Neural cell (in vitro differentiated cells): ENCODE results near the gene EDDM13. TPM values are rescaled to one million over a fixed set of nuclear protein-coding genes. Genes with fewer than 3 reads are reported as not detected.

Experiments used
- H2AFZ ChIP-seq: fragments of 200-600, 300-800 bp; sonication (generic), shearing (Covaris generic); 2 replicates; pipeline ENCODE4 v1.6.0; 2014; ENCODE audit warnings: low read depth, mild to moderate bottlenecking, antibody characterized with exemption, low read length, moderate library complexity
- H3F3A ChIP-seq: fragments of 200-600 bp; shearing (Covaris generic); 2 replicates; pipeline ENCODE4 v1.6.1; 2016; ENCODE audit warnings: mild to moderate bottlenecking, moderate library complexity, mixed read lengths, antibody characterized with exemption, low read length; ENCODE audit not compliant: insufficient read depth, poor library complexity, severe bottlenecking
- H3K27ac ChIP-seq: fragments of 200-600, 300-800 bp; sonication (generic), shearing (Covaris generic); 2 replicates; pipeline ENCODE4 v1.5.1; 2014; ENCODE audit warnings: mild to moderate bottlenecking, low read length, moderate library complexity
- H3K27me3 ChIP-seq: fragments of 300-800, 200-600 bp; sonication (generic), shearing (Covaris generic); 2 replicates; pipeline ENCODE4 v1.6.0; 2014; ENCODE audit warnings: mild to moderate bottlenecking, low read depth, low read length, moderate library complexity; ENCODE audit not compliant: insufficient read depth
- H3K36me3 ChIP-seq: fragments of 300-800, 200-600 bp; sonication (generic), shearing (Covaris generic); 2 replicates; pipeline ENCODE4 v1.5.1; 2014; ENCODE audit warnings: mild to moderate bottlenecking, antibody characterized with exemption, low read length, moderate library complexity; ENCODE audit not compliant: insufficient read depth
- H3K4me2 ChIP-seq: fragments of 300-800, 200-600 bp; sonication (generic), shearing (Covaris generic); 2 replicates; pipeline ENCODE4 v1.6.0; 2014; ENCODE audit warnings: mild to moderate bottlenecking, low read length
- H3K4me3 ChIP-seq: fragments of 300-800, 200-600 bp; sonication (generic), shearing (Covaris generic); 2 replicates; pipeline ENCODE4 v1.5.1; 2014; ENCODE audit warnings: mild to moderate bottlenecking, low read length, moderate library complexity
- H3K79me2 ChIP-seq: fragments of 200-600 bp; shearing (Covaris generic); replicated peaks from 2 replicates; pipeline ENCODE4 v1.6.0; 2014; ENCODE audit warnings: mild to moderate bottlenecking, low read length, moderate library complexity; ENCODE audit not compliant: insufficient read depth
- H3K9ac ChIP-seq: fragments of 300-800, 200-600 bp; sonication (generic), shearing (Covaris generic); 2 replicates; pipeline ENCODE4 v1.6.1; 2016; ENCODE audit warnings: mild to moderate bottlenecking, low read length, mixed read lengths
- H3K9me2 ChIP-seq: fragments of 200-600 bp; shearing (Covaris generic); 2 replicates; pipeline ENCODE4 v1.6.1; 2016; ENCODE audit warnings: mild to moderate bottlenecking, low read length, mixed read lengths; ENCODE audit not compliant: insufficient read depth
- H3K9me3 ChIP-seq: fragments of 200-600, 300-800 bp; sonication (generic), shearing (Covaris generic); 2 replicates; pipeline ENCODE4 v1.6.1; 2016; ENCODE audit warnings: mild to moderate bottlenecking, mixed run types, low read length, moderate library complexity, mixed read lengths
- H4K20me1 ChIP-seq: fragments of 200-600 bp; shearing (Covaris generic); 2 replicates; pipeline ENCODE4 v1.6.1; 2016; ENCODE audit warnings: mild to moderate bottlenecking, mixed run types; ENCODE audit not compliant: insufficient read depth
- EP300 ChIP-seq: fragments of 450-650 bp; conservative IDR thresholded peaks from 2 replicates; pipeline ENCODE4 v1.6.1; 2014; ENCODE audit warnings: antibody characterized with exemption, mild to moderate bottlenecking, moderate library complexity; ENCODE audit not compliant: poor library complexity, severe bottlenecking
- EZH2 ChIP-seq: fragments of 200-600, 300-800 bp; shearing (Covaris generic), sonication (generic); IDR thresholded peaks from 2 replicates; pipeline ENCODE4 v1.6.1; 2014; ENCODE audit warnings: antibody characterized with exemption, low read length, borderline replicate concordance, mild to moderate bottlenecking; ENCODE audit not compliant: insufficient read depth, poor library complexity, severe bottlenecking
- MXI1 ChIP-seq: fragments of 450-650 bp; conservative IDR thresholded peaks from 2 replicates; pipeline ENCODE4 v1.6.1; 2014; ENCODE audit warnings: antibody characterized with exemption, mild to moderate bottlenecking; ENCODE audit not compliant: poor library complexity, severe bottlenecking
- POLR2AphosphoS5 ChIP-seq: IDR thresholded peaks from 2 replicates; pipeline ENCODE4 v1.6.1; 2012
- RAD21 ChIP-seq: fragments of 450-650 bp; conservative IDR thresholded peaks from 2 replicates; pipeline ENCODE4 v1.6.1; 2014; ENCODE audit warnings: antibody characterized with exemption, mild to moderate bottlenecking, moderate library complexity
- SMC3 ChIP-seq: fragments of 450-650 bp; conservative IDR thresholded peaks from 2 replicates; pipeline ENCODE4 v1.6.1; 2014; ENCODE audit warnings: antibody characterized with exemption, mild to moderate bottlenecking, moderate library complexity; ENCODE audit not compliant: poor library complexity
- TAF1 ChIP-seq: IDR thresholded peaks from 2 replicates; pipeline ENCODE4 v1.6.1; 2012; ENCODE audit warnings: low read depth
- polyA plus RNA-seq: library from polyadenylated mRNA; depleted of rRNA; stranded (reverse); fragments of >200 nt; gene quantifications from 2 replicates; pipeline ENCODE4 v1.2.3, GENCODE V29; 2014
- TF ChIP-seq, protein P1 (sequence below): IDR thresholded peaks from 2 replicates; pipeline ENCODE4 v1.6.1; 2012; ENCODE audit warnings: borderline replicate concordance
- TF ChIP-seq, protein P2 (sequence below): fragments of 450-650 bp; IDR thresholded peaks from 2 replicates; pipeline ENCODE4 v1.5.1; 2014; ENCODE audit warnings: antibody characterized with exemption, mild to moderate bottlenecking, moderate library complexity; ENCODE audit not compliant: poor library complexity, severe bottlenecking

EDDM13 gene
- polyA plus RNA-seq, 1 donor from 2014 or later: not detected

DNA sequence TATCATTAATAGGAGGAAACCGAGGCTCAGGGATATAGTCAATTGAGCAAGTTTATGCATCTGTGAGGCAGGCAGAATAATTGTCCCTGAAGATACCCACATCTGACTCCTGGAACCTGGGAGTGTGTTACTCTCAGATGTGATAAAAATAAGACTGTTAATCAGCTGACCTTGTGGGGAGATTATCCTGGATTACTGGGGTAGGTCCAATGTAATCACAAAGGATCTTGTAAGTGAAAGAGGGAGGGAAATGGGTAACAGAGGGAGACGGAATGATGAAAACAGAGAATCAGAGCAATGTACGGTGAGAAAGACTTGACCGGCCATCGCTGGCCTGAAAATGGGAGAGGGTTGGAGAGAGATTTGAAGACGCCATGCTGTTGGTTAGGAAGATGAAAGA, 3.2 kb upstream of the EDDM13 start:
- H3F3A ChIP-seq: no peaks in the 10 kb centered on the region
- H3K9ac ChIP-seq: no peak overlapping the region
- TF ChIP-seq EZH2: no peak
- TF ChIP-seq RAD21: no peak
- TF ChIP-seq TAF1: no peak
- TF ChIP-seq, protein P1, sequence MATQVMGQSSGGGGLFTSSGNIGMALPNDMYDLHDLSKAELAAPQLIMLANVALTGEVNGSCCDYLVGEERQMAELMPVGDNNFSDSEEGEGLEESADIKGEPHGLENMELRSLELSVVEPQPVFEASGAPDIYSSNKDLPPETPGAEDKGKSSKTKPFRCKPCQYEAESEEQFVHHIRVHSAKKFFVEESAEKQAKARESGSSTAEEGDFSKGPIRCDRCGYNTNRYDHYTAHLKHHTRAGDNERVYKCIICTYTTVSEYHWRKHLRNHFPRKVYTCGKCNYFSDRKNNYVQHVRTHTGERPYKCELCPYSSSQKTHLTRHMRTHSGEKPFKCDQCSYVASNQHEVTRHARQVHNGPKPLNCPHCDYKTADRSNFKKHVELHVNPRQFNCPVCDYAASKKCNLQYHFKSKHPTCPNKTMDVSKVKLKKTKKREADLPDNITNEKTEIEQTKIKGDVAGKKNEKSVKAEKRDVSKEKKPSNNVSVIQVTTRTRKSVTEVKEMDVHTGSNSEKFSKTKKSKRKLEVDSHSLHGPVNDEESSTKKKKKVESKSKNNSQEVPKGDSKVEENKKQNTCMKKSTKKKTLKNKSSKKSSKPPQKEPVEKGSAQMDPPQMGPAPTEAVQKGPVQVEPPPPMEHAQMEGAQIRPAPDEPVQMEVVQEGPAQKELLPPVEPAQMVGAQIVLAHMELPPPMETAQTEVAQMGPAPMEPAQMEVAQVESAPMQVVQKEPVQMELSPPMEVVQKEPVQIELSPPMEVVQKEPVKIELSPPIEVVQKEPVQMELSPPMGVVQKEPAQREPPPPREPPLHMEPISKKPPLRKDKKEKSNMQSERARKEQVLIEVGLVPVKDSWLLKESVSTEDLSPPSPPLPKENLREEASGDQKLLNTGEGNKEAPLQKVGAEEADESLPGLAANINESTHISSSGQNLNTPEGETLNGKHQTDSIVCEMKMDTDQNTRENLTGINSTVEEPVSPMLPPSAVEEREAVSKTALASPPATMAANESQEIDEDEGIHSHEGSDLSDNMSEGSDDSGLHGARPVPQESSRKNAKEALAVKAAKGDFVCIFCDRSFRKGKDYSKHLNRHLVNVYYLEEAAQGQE: no peak
- no peak for TF ChIP-seq EP300
- TF ChIP-seq MXI1: no peak
- no peak for TF ChIP-seq SMC3
- TF ChIP-seq, protein P2, sequence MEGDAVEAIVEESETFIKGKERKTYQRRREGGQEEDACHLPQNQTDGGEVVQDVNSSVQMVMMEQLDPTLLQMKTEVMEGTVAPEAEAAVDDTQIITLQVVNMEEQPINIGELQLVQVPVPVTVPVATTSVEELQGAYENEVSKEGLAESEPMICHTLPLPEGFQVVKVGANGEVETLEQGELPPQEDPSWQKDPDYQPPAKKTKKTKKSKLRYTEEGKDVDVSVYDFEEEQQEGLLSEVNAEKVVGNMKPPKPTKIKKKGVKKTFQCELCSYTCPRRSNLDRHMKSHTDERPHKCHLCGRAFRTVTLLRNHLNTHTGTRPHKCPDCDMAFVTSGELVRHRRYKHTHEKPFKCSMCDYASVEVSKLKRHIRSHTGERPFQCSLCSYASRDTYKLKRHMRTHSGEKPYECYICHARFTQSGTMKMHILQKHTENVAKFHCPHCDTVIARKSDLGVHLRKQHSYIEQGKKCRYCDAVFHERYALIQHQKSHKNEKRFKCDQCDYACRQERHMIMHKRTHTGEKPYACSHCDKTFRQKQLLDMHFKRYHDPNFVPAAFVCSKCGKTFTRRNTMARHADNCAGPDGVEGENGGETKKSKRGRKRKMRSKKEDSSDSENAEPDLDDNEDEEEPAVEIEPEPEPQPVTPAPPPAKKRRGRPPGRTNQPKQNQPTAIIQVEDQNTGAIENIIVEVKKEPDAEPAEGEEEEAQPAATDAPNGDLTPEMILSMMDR: no peak
- TF ChIP-seq POLR2AphosphoS5: no peak
- H3K79me2 ChIP-seq: no peaks in the 10 kb centered on the region
- H3K9me3 ChIP-seq: no peaks in the 10 kb centered on the region
- H3K27me3 ChIP-seq: no peaks in the 10 kb centered on the region
- H3K27ac ChIP-seq: no peak overlapping the region
- no peaks in the 10 kb centered on the region for H4K20me1 ChIP-seq
- no peaks in the 10 kb centered on the region for H3K36me3 ChIP-seq
- no peak overlapping the region for H2AFZ ChIP-seq
- H3K4me2 ChIP-seq: no peak overlapping the region
- H3K4me3 ChIP-seq: no peak overlapping the region
- no peaks in the 10 kb centered on the region for H3K9me2 ChIP-seq

DNA sequence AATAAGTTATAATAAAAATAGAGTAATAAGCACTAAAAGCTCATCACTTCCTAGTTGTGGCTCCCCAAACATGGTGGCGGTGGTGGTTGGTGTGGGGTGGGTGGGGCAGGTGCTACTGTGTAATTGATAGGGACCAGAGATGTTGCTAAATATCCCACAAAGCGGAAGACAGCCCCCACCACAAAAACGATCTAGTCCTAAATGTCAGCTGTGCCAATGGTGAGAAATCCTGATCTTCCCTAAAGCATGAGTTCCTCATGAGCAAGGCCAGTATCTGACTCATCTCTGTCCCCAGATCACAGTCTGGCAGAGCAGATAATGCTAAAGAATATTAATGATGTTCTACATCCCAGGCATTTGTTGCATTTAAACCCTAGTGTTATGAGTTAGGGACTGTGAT, 1.9 kb upstream of the EDDM13 start:
- TF ChIP-seq EP300 (no peak), EZH2 (no peak), POLR2AphosphoS5 (no peak), MXI1 (no peak), RAD21 (no peak), TAF1 (no peak), SMC3 (no peak)
- TF ChIP-seq, protein P2: no peak
- TF ChIP-seq, protein P1: no peak
- H3K36me3 ChIP-seq: no peaks in the 10 kb centered on the region
- H4K20me1 ChIP-seq: no peaks in the 10 kb centered on the region
- no peaks in the 10 kb centered on the region for H3F3A ChIP-seq
- H2AFZ ChIP-seq: no peak overlapping the region
- H3K79me2 ChIP-seq: no peaks in the 10 kb centered on the region
- H3K9me2 ChIP-seq: no peaks in the 10 kb centered on the region
- no peak overlapping the region for H3K9ac ChIP-seq
- no peak overlapping the region for H3K4me2 ChIP-seq
- H3K27ac ChIP-seq: no peak overlapping the region
- no peaks in the 10 kb centered on the region for H3K27me3 ChIP-seq
- no peaks in the 10 kb centered on the region for H3K9me3 ChIP-seq
- H3K4me3 ChIP-seq: no peak overlapping the region
